GM13976 (cell line): Measurements from ENCODE around the gene PANK4.

ENCODE experiments used
- DNase-seq: peaks from one replicate; pipeline ENCODE4 v3.0.0; 2012; ENCODE audit warnings: low spot score
- CTCF ChIP-seq: IDR thresholded peaks from 2 replicates; pipeline ENCODE4 v1.5.1; 2012; ENCODE audit warnings: borderline replicate concordance, mild to moderate bottlenecking; ENCODE audit not compliant: insufficient read depth; ENCODE audit errors: extremely low read depth, missing control alignments, control extremely low read depth
- in situ Hi-C: fragments of 300-500 bp; cut with MboI; formaldehyde crosslinking; loops from one replicate; pipeline ENCODE4 v1.12.0; 2022; ENCODE audit warnings: low sequenced_read_pairs, mixed read lengths, inconsistent platforms; ENCODE audit not compliant: unreplicated experiment

The PANK4 gene

GRCh38 chr1:2475571-2475970, 50.8 kb downstream of the PANK4 start:
- no peak for TF ChIP-seq CTCF
- in situ Hi-C loops: no loop called here
- no peak for DNase-seq

- no peak for DNase-seq
- in situ Hi-C loops: no loop called here
- no peak for TF ChIP-seq CTCF
Observed at GRCh38 chr1:2474933-2475371, 51.4 kb downstream of the PANK4 start.

GRCh38 chr1:2474104-2474844, 52.1 kb downstream of the PANK4 start:
- DNase-seq: no peak
- in situ Hi-C loops: no loop called here
- no peak for TF ChIP-seq CTCF

GRCh38 chr1:2473198-2473597, 53.2 kb downstream of the PANK4 start:
- in situ Hi-C loops: no loop called here

GRCh38 chr1:2472561-2473177, 53.7 kb downstream of the PANK4 start:
- no peak for TF ChIP-seq CTCF
- DNase-seq: no peak
- in situ Hi-C loops: no loop called here

More at GRCh38 chr1:2473198-2473597, 53.2 kb downstream of the PANK4 start:
- TF ChIP-seq CTCF: no peak
- DNase-seq: no peak

GRCh38 chr1:2472109-2472508, 54.3 kb downstream of the PANK4 start:
- in situ Hi-C loops: no loop called here
- no peak for TF ChIP-seq CTCF
- DNase-seq: no peak
